H9 (cell line): ENCODE results near the gene ZBP1. TPM values are rescaled to one million over a fixed set of nuclear protein-coding genes. Genes with fewer than 3 reads are reported as not detected.

Experiments
- DNase-seq: peaks from one replicate; pipeline ENCODE4 v3.0.0-alpha.2; 2017
- H2AFZ ChIP-seq: one replicate; pipeline ENCODE4 v1.6.1; 2013; ENCODE audit warnings: mild to moderate bottlenecking, low read length, control low read depth, moderate library complexity
- H2AK5ac ChIP-seq: 2 replicates; pipeline ENCODE4 v1.6.1; 2013; ENCODE audit warnings: low read length, control low read depth, mixed read lengths; ENCODE audit not compliant: insufficient read length
- H2BK120ac ChIP-seq: one replicate; pipeline ENCODE4 v1.6.1; 2013; ENCODE audit warnings: low read depth, mild to moderate bottlenecking, low read length, control low read depth, inconsistent platforms; ENCODE audit not compliant: poor library complexity, severe bottlenecking
- H2BK12ac ChIP-seq: 2 replicates; pipeline ENCODE4 v1.6.1; 2013; ENCODE audit warnings: low read length, control low read depth, mixed read lengths, low read depth; ENCODE audit not compliant: insufficient read length
- H2BK15ac ChIP-seq: 2 replicates; pipeline ENCODE4 v1.6.1; 2013; ENCODE audit warnings: low read depth, low read length, control low read depth
- H2BK20ac ChIP-seq: one replicate; pipeline ENCODE4 v1.6.1; 2013; ENCODE audit warnings: low read depth, mild to moderate bottlenecking, low read length, control low read depth, inconsistent platforms; ENCODE audit not compliant: poor library complexity, severe bottlenecking
- H2BK5ac ChIP-seq: 2 replicates; pipeline ENCODE4 v1.6.1; 2013; ENCODE audit warnings: low read length, control low read depth, mixed read lengths; ENCODE audit not compliant: insufficient read length
- H3K14ac ChIP-seq: 2 replicates; pipeline ENCODE4 v1.6.1; 2013; ENCODE audit warnings: low read length, control low read depth; ENCODE audit not compliant: insufficient read depth
- H3K18ac ChIP-seq: 2 replicates; pipeline ENCODE4 v1.6.1; 2013; ENCODE audit warnings: low read depth, mild to moderate bottlenecking, mixed read lengths, low read length, control low read depth; ENCODE audit not compliant: insufficient read length
- H3K23ac ChIP-seq: 2 replicates; pipeline ENCODE4 v1.6.1; 2013; ENCODE audit warnings: low read length, control low read depth, mixed read lengths, low read depth; ENCODE audit not compliant: insufficient read length
- H3K23me2 ChIP-seq: 2 replicates; pipeline ENCODE4 v1.6.1; 2013; ENCODE audit warnings: low read depth, mild to moderate bottlenecking, mixed read lengths, low read length, control low read depth; ENCODE audit not compliant: insufficient read length, poor library complexity, severe bottlenecking
- H3K27ac ChIP-seq: 2 replicates; pipeline ENCODE4 v1.5.1; 2013; ENCODE audit warnings: low read length, control low read depth, mixed read lengths, low read depth; ENCODE audit not compliant: insufficient read length
- H3K27me3 ChIP-seq: 2 replicates; pipeline ENCODE4 v1.6.1; 2013; ENCODE audit warnings: low read length, control low read depth, inconsistent platforms; ENCODE audit not compliant: insufficient read depth
- H3K4ac ChIP-seq: 2 replicates; pipeline ENCODE4 v1.6.1; 2013; ENCODE audit warnings: low read depth, mild to moderate bottlenecking, control low read depth, inconsistent platforms, low read length, moderate library complexity
- H3K4me1 ChIP-seq: 2 replicates; pipeline ENCODE4 v1.6.1; 2013; ENCODE audit warnings: low read length, control low read depth, inconsistent platforms; ENCODE audit not compliant: insufficient read depth
- H3K4me2 ChIP-seq: 2 replicates; pipeline ENCODE4 v1.6.1; 2013; ENCODE audit warnings: low read length, control low read depth, mixed read lengths; ENCODE audit not compliant: insufficient read length, insufficient read depth
- H3K56ac ChIP-seq: 2 replicates; pipeline ENCODE4 v1.6.1; 2013; ENCODE audit warnings: low read depth, mild to moderate bottlenecking, mixed read lengths, low read length, control low read depth; ENCODE audit not compliant: insufficient read length
- H3K79me1 ChIP-seq: 2 replicates; pipeline ENCODE4 v1.6.1; 2013; ENCODE audit warnings: low read depth, mild to moderate bottlenecking, moderate library complexity, low read length, control low read depth, inconsistent platforms; ENCODE audit not compliant: insufficient read depth, poor library complexity, severe bottlenecking
- H3K79me2 ChIP-seq: 2 replicates; pipeline ENCODE4 v1.6.1; 2013; ENCODE audit warnings: low read length, control low read depth, inconsistent platforms; ENCODE audit not compliant: insufficient read depth
- H3K9ac ChIP-seq: 2 replicates; pipeline ENCODE4 v1.6.1; 2013; ENCODE audit warnings: low read length, control low read depth, mixed read lengths; ENCODE audit not compliant: insufficient read length; ENCODE audit errors: extremely low read depth
- H3K9me3 ChIP-seq: one replicate; pipeline ENCODE4 v1.6.1; 2013; ENCODE audit warnings: low read depth, low read length, inconsistent platforms; ENCODE audit not compliant: control insufficient read depth
- H3T11ph ChIP-seq: one replicate; pipeline ENCODE4 v1.6.1; 2013; ENCODE audit warnings: mild to moderate bottlenecking, low read length, control low read depth, inconsistent platforms
- H4K20me1 ChIP-seq: one replicate; pipeline ENCODE4 v1.6.1; 2013; ENCODE audit not compliant: control insufficient read depth, insufficient read length, insufficient read depth
- H4K5ac ChIP-seq: 2 replicates; pipeline ENCODE4 v1.6.1; 2013; ENCODE audit warnings: low read depth, mild to moderate bottlenecking, mixed read lengths, low read length, control low read depth; ENCODE audit not compliant: insufficient read length
- H4K8ac ChIP-seq: replicated peaks from 2 replicates; pipeline ENCODE4 v1.6.1; 2013; ENCODE audit warnings: low read length, control low read depth, mixed read lengths, low read depth; ENCODE audit not compliant: insufficient read length
- H4K91ac ChIP-seq: 2 replicates; pipeline ENCODE4 v1.6.1; 2013; ENCODE audit warnings: low read depth, mild to moderate bottlenecking, moderate library complexity, mixed read lengths, low read length, control low read depth; ENCODE audit not compliant: insufficient read length
- H3K27ac Mint-ChIP-seq, 3 experiments: 2 replicates in 2 of 3; 3 replicates in 1 of 3; pipeline ENCODE4 v1.8.0; 2020 to 2021; ENCODE audit warnings: mixed read lengths in 3 of 3, mild to moderate bottlenecking in 1 of 3, moderate library complexity in 1 of 3
- H3K27me3 Mint-ChIP-seq: 2 replicates; pipeline ENCODE4 v1.8.0; 2021; ENCODE audit warnings: low read depth, mild to moderate bottlenecking, moderate library complexity, mixed read lengths
- H3K36me3 Mint-ChIP-seq, 3 experiments: 2 replicates in 2 of 3; 3 replicates in 1 of 3; pipeline ENCODE4 v1.8.0; 2020 to 2021; ENCODE audit warnings: low read depth in 3 of 3, mixed read lengths in 3 of 3; ENCODE audit not compliant: insufficient read depth in 1 of 3
- H3K4me1 Mint-ChIP-seq, 2 experiments: 2 replicates each; pipeline ENCODE4 v1.8.0; 2020; ENCODE audit warnings: mixed read lengths in 2 of 2
- H3K4me3 Mint-ChIP-seq, 2 experiments: 2 replicates in 1 of 2; 3 replicates in 1 of 2; pipeline ENCODE4 v1.8.0; 2020 to 2021; ENCODE audit warnings: mild to moderate bottlenecking in 2 of 2, mixed read lengths in 2 of 2, moderate library complexity in 1 of 2
- H3K9me3 Mint-ChIP-seq, 2 experiments: 2 replicates in 1 of 2; 3 replicates in 1 of 2; pipeline ENCODE4 v1.8.0; 2020; ENCODE audit warnings: mild to moderate bottlenecking in 2 of 2, mixed read lengths in 2 of 2, moderate library complexity in 1 of 2
- WGBS: extraction: QIAGEN DNeasy Blood & Tissue Kit; methylation state at CpG from one replicate; pipeline ENCODE4 v1.1.7; 2013; ENCODE audit warnings: missing lambda C conversion rate, low lambda C conversion rate, mixed read lengths; ENCODE audit not compliant: insufficient read length; ENCODE audit errors: extremely low coverage; 5-methylcytosine and 5-hydroxymethylcytosine counted together
- total RNA-seq: library from RNA; stranded (reverse); gene quantifications from 2 replicates; pipeline ENCODE4 v1.2.1, GENCODE V29; 2021
- TF ChIP-seq, protein P1 (sequence below): fragments of 200-600 bp; sonication (generic); conservative IDR thresholded peaks from 3 replicates; pipeline ENCODE4 v1.8.0; 2021; ENCODE audit warnings: antibody characterized with exemption, mild to moderate bottlenecking

The ZBP1 gene
- total RNA-seq, 1 experiment from 2014 or later: not detected

- no peaks in the 10 kb centered on the region for H3K27me3 Mint-ChIP-seq
- TF ChIP-seq, protein P1, sequence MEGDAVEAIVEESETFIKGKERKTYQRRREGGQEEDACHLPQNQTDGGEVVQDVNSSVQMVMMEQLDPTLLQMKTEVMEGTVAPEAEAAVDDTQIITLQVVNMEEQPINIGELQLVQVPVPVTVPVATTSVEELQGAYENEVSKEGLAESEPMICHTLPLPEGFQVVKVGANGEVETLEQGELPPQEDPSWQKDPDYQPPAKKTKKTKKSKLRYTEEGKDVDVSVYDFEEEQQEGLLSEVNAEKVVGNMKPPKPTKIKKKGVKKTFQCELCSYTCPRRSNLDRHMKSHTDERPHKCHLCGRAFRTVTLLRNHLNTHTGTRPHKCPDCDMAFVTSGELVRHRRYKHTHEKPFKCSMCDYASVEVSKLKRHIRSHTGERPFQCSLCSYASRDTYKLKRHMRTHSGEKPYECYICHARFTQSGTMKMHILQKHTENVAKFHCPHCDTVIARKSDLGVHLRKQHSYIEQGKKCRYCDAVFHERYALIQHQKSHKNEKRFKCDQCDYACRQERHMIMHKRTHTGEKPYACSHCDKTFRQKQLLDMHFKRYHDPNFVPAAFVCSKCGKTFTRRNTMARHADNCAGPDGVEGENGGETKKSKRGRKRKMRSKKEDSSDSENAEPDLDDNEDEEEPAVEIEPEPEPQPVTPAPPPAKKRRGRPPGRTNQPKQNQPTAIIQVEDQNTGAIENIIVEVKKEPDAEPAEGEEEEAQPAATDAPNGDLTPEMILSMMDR: no peak
These were observed 30.0 kb upstream of the ZBP1 start for GRCh38 chr20:57650266-57650665.

More at GRCh38 chr20:57650266-57650665, 30.0 kb upstream of the ZBP1 start:
- H3K4me1 ChIP-seq: 0 out of 2 replicates have a peak, but pooled peaks cover 3% of the 10 kb centered on the region
- no peaks in the 10 kb centered on the region for H3K79me2 ChIP-seq
- no peak overlapping the region for H2BK20ac ChIP-seq
- H2AK5ac ChIP-seq: no peak overlapping the region
- H3K18ac ChIP-seq: no peak overlapping the region
- no peak overlapping the region for H2BK12ac ChIP-seq
- no peak overlapping the region for H4K5ac ChIP-seq
- H2AFZ ChIP-seq: no peak overlapping the region
- Mint-ChIP-seq H3K36me3 (peaks cover 15 to 46% (median 15%) of the 10 kb centered on the region in 3 experiments), H3K9me3 (peaks cover 10 to 11% of the 10 kb centered on the region in 2 experiments), H3K4me1 (peaks cover 16 to 21% of the 10 kb centered on the region in 2 experiments), H3K27ac (peak overlapping the region in 2 of 3 experiments; percentile 25 to 40; a peak in 3 of 7 replicates), H3K4me3 (no peak overlapping the region)
- H2BK15ac ChIP-seq: no peak overlapping the region
- H3K4ac ChIP-seq: no peak overlapping the region
- no peaks in the 10 kb centered on the region for H3K23me2 ChIP-seq
- H3T11ph ChIP-seq: no peak overlapping the region
- H3K9me3 ChIP-seq: no peaks in the 10 kb centered on the region
- no CpG with 5 or more reads among the region's 9 CpGs for WGBS
- no peaks in the 10 kb centered on the region for H3K79me1 ChIP-seq
- H4K20me1 ChIP-seq: no peaks in the 10 kb centered on the region
- no peak overlapping the region for H3K9ac ChIP-seq
- no peak overlapping the region for H3K56ac ChIP-seq
- no peak overlapping the region for H4K8ac ChIP-seq
- no peak overlapping the region for H2BK120ac ChIP-seq
- H3K4me2 ChIP-seq: no peak overlapping the region
- no peak overlapping the region for H3K23ac ChIP-seq
- H3K14ac ChIP-seq: no peak overlapping the region
- no peak overlapping the region for H2BK5ac ChIP-seq
- H3K27ac ChIP-seq: no peak overlapping the region
- DNase-seq: no peak
- no peaks in the 10 kb centered on the region for H3K27me3 ChIP-seq
- no peak overlapping the region for H4K91ac ChIP-seq
